GM13976 (cell line): ENCODE data around the gene PRRX2.

ENCODE experiments used
- DNase-seq: peaks from one replicate; pipeline ENCODE4 v3.0.0; 2012; ENCODE audit warnings: low spot score
- in situ Hi-C: fragments of 300-500 bp; cut with MboI; formaldehyde crosslinking; loops from one replicate; pipeline ENCODE4 v1.12.0; 2022; ENCODE audit warnings: low sequenced_read_pairs, mixed read lengths, inconsistent platforms; ENCODE audit not compliant: unreplicated experiment
- TF ChIP-seq, protein P1 (sequence below): IDR thresholded peaks from 2 replicates; pipeline ENCODE4 v1.5.1; 2012; ENCODE audit warnings: borderline replicate concordance, mild to moderate bottlenecking; ENCODE audit not compliant: insufficient read depth; ENCODE audit errors: extremely low read depth, missing control alignments, control extremely low read depth

Gene PRRX2

DNA sequence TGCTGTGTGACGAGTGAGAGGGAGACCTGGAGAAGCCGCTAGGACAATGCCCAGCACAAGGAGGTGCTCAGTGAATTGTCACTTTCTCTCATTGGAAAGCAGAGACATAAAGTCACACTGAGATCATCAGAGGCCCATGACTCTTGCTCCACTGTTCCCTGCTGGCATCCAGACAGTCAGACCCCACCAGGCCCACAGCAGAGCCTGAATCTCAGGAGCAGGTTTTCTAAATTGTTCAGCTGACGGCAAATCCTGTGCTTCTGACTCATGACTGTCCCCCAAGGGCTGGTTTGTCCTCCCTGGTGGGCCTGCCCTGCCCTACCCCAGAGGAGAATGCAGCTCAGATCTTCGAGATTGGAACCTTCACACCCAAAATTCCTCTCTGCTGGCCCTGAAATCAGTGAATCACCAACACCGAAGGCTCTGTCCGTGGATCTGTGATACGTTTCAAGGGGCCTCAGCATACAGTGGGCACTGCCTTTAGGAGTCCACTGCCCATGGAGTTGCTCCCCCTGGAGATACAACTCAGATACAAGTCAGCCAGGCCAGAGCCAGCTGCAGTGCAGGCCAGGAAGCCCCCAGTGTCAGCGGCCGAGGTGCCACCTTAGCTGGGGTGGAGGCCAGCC lies 84.7 kb downstream of the PRRX2 start:
- TF ChIP-seq, protein P1, sequence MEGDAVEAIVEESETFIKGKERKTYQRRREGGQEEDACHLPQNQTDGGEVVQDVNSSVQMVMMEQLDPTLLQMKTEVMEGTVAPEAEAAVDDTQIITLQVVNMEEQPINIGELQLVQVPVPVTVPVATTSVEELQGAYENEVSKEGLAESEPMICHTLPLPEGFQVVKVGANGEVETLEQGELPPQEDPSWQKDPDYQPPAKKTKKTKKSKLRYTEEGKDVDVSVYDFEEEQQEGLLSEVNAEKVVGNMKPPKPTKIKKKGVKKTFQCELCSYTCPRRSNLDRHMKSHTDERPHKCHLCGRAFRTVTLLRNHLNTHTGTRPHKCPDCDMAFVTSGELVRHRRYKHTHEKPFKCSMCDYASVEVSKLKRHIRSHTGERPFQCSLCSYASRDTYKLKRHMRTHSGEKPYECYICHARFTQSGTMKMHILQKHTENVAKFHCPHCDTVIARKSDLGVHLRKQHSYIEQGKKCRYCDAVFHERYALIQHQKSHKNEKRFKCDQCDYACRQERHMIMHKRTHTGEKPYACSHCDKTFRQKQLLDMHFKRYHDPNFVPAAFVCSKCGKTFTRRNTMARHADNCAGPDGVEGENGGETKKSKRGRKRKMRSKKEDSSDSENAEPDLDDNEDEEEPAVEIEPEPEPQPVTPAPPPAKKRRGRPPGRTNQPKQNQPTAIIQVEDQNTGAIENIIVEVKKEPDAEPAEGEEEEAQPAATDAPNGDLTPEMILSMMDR: no peak
- DNase-seq: no peak

DNA sequence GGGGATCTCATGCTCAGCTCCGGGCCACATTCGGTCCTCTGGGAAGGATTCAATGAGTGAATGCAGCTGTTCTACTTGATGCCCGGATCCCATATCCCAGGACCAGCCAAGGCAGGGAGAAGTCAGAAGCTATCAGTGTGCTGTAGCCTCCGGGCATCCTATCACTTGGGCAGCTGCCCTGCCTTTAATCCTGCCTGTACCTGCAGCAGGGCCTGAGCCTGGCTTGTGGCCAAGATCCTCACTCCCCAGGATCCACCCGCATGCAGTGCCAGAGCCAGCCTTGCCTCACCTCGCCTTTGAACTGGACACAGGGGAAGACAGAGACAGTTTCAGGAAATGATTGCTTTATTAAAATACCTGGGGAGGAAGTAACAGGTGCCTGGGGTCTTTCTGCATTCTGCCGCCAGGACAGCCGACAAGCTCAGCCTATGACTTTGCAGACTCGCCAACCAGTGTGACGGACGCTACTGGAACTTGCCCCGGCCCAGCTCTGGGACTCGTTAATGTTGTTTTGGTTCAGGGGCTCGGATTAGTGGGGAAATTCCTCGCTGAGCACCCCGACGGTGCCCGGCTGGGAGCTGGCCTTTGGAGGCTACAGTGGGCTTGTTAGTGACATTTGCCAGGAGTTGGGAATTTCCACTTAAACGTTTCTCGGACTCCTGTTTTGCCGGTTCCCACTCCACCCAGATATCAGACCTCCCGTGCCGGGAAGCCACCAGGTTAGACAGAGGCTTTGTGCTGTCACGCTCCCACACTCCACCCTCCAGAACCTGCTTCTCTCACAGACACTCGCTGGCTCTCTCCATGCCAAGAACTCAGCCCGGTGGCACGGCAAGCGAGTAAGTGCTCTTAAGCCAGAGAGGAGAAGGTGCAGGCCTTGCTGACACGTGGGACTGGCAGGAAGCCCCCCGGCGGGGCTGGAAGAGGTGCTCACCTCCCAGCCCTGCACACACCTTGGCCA lies 86.7 kb downstream of the PRRX2 start:
- in situ Hi-C loops: no loop called here
- TF ChIP-seq, protein P1: no peak
- DNase-seq: no peak

More for the DNA sequence above, 84.7 kb downstream of the PRRX2 start:
- in situ Hi-C loops: no loop called here

DNA sequence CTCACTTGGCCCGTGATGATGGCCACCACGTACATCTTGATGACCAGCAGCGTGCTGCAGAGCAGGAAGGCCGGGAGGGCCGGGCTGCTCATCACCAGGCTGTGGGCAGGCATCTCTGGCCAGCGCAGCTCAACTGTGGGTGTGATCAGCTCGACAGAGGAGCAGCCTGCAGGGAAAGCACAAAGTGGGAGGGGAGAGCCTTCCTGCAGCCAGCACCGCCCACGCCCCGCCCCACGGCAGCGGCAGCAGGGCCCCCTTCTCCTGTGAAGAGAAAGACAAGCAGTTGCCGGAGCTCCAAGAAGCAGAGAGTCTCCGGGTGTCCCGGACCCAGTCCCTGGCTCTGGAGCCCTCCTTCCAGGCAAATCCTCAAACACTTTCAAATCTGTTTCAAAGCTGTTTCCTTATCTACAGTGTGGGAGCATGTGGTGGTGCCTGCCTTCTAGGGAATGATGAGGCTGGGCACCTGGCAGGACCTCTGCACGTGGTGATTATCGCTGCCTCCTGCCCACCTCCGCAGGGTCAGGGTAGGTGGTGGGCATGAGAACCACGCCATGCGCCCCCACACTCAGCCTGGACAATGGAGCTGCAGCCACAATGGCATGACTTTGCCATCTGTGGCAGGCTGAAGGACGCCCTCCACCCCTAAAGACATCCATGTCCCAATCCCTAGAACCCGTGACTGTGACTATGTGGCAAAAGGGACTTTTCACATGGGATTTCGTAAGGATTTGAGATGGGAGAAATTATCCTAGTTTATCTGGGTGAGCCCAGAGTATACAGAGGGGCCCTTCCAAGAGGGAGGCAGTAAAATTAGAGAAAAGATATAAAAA lies 87.7 kb downstream of the PRRX2 start, which contains the start of gene PTGES:
TSS of gene PTGES (minus strand) at position 143 of the 830 bp plus-strand sequence. CDS start at position 113, 30 bp downstream.
- TF ChIP-seq, protein P1: no peak
- in situ Hi-C loops: no loop called here
- peak; percentile 76 for DNase-seq

DNA sequence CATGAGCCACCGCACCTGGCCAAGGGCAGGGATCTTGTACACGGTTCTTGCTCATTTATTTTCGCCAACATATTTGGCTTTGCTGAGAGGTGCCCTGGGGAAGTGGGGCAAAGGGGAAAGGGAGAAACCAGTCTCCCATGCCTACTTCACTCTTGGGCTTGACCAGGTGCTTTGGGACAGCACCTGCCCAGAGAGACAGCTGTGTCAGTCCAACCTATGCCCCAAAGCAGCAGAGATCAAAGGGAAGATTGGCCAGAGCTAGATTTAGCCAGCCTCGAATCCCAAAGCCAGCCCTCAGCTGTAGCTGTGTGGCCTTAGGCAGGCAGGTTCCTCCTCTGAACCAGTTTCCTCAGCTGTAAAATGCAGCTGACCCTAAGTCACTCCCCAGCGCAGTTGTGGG lies 89.7 kb downstream of the PRRX2 start:
- in situ Hi-C loops: no loop called here
- TF ChIP-seq, protein P1: no peak
- DNase-seq: no peak

DNA sequence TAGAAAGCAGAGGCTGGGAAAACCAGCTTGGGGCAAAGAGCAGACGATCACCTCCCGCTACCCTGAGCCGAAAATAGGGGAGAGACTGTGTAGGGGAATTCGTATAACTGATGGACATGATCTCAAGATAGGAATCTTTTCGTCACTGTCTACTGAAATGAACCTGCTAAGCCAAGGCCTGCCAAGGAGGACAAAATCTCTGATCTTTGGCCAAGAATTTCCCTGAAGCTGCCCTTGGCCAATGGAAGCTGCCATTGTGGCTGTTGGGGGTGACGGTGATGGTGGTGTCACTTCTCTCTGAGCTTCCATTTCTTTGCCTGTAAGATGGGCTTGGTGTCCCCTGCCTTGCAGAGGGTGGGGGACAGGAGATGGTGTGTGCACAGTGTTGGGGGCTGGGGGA lies 90.7 kb downstream of the PRRX2 start:
- in situ Hi-C loops: no loop called here
- no peak for DNase-seq
- TF ChIP-seq, protein P1: no peak

DNA sequence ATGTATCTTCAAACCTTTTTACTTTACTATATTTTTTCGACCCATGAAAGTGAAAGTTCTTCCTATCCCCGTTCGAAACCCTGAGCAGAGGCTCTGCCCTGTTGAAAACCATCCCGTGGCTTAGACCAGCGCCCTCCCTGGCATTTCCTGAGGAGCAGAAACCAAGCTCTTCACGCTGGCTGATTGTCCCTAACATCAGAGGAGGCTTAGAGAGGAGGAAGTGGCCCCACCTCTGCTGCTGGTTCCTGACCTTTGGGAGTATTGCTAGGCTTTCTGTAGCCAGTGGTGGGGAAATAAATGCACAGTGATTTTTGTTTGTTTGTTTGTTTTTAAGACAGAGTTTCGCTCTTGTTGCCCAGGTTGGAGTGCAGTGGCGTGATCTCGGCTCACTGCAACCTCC lies 91.6 kb downstream of the PRRX2 start:
- no peak for DNase-seq
- TF ChIP-seq, protein P1: no peak
- in situ Hi-C loops: no loop called here
